Liver (tissue), 3 donors: ENCODE measurements around the gene ZNF862.

Experiments used
- EGR1 ChIP-seq, 2 donors: IDR thresholded peaks; 2 replicates each; pipeline ENCODE4 v1.6.1; 2016 to 2018; ENCODE audit warnings: antibody characterized with exemption in 2 of 2, low read depth in 2 of 2
- FOXA1 ChIP-seq: IDR thresholded peaks from 2 replicates; pipeline ENCODE4 v1.6.1; 2016; ENCODE audit warnings: antibody characterized with exemption
- HNF4A ChIP-seq, 2 donors: conservative IDR thresholded peaks; 2 replicates each; pipeline ENCODE4 v1.6.1; 2016; ENCODE audit warnings: antibody characterized with exemption in 2 of 2, mild to moderate bottlenecking in 2 of 2
- JUND ChIP-seq, 2 donors: IDR thresholded peaks; 2 replicates each; pipeline ENCODE4 v1.6.1; 2016; ENCODE audit warnings: antibody characterized with exemption in 2 of 2
- RAD21 ChIP-seq, 2 donors: IDR thresholded peaks; 2 replicates each; pipeline ENCODE4 v1.6.1; 2016; ENCODE audit warnings: antibody characterized with exemption in 2 of 2, mild to moderate bottlenecking in 2 of 2
- RXRA ChIP-seq, 2 donors: IDR thresholded peaks; 2 replicates each; pipeline ENCODE4 v1.6.1; 2017 to 2018; ENCODE audit warnings: antibody characterized with exemption in 2 of 2, mild to moderate bottlenecking in 1 of 2
- SP1 ChIP-seq: IDR thresholded peaks from 2 replicates; pipeline ENCODE4 v1.6.1; 2018; ENCODE audit warnings: antibody characterized with exemption, mild to moderate bottlenecking
- TAF1 ChIP-seq: conservative IDR thresholded peaks from 2 replicates; pipeline ENCODE4 v1.6.1; 2016; ENCODE audit warnings: antibody characterized with exemption, mild to moderate bottlenecking
- YY1 ChIP-seq: IDR thresholded peaks from 2 replicates; pipeline ENCODE4 v1.6.1; 2016; ENCODE audit warnings: antibody characterized with exemption, mild to moderate bottlenecking
- TF ChIP-seq, protein P1 (sequence below): fragments of 150-350 bp; IDR thresholded peaks from 2 replicates; pipeline ENCODE4 v1.5.1; 2017; ENCODE audit warnings: improper control_type of control experiment, low read depth, low read length; ENCODE audit not compliant: missing input control
- TF ChIP-seq, protein P2 (sequence below): IDR thresholded peaks from 2 replicates; pipeline ENCODE4 v1.6.1; 2016; ENCODE audit warnings: antibody characterized with exemption, mild to moderate bottlenecking
- TF ChIP-seq, protein P3 (sequence below): IDR thresholded peaks from 2 replicates; pipeline ENCODE4 v1.6.1; 2016; ENCODE audit warnings: antibody characterized with exemption
- TF ChIP-seq, protein P4 (sequence below): IDR thresholded peaks from 2 replicates; pipeline ENCODE4 v1.6.1; 2016; ENCODE audit warnings: antibody characterized with exemption
- donor health status: healthy.
- donor health status: healthy.

DNA sequence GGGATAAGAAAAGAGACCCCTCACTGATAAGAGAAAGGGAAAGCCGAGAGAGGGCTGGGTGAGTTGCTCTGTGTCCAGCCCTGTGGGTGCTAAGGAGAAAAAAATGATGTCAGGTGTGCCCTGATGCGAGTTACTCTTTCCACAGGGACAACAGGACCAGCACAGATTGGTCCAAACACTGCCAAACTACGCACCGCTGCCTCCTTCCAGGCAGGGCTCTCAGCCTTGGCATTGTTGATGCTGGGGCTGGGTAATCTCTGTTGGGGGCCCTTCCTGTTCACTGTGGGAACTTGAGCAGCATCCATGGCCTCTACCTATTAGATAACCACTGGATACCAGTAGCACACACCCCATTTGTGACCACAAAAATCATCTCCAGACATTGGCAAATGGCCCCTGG lies 25.3 kb downstream of the ZNF862 start:
- no peak for TF ChIP-seq JUND (IDR thresholded peaks at IDR 0.05)
- TF ChIP-seq, protein P1, sequence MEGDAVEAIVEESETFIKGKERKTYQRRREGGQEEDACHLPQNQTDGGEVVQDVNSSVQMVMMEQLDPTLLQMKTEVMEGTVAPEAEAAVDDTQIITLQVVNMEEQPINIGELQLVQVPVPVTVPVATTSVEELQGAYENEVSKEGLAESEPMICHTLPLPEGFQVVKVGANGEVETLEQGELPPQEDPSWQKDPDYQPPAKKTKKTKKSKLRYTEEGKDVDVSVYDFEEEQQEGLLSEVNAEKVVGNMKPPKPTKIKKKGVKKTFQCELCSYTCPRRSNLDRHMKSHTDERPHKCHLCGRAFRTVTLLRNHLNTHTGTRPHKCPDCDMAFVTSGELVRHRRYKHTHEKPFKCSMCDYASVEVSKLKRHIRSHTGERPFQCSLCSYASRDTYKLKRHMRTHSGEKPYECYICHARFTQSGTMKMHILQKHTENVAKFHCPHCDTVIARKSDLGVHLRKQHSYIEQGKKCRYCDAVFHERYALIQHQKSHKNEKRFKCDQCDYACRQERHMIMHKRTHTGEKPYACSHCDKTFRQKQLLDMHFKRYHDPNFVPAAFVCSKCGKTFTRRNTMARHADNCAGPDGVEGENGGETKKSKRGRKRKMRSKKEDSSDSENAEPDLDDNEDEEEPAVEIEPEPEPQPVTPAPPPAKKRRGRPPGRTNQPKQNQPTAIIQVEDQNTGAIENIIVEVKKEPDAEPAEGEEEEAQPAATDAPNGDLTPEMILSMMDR, result no peak
- TF ChIP-seq RAD21 (IDR thresholded peaks at IDR 0.05), result no peak
- TF ChIP-seq YY1, result no peak
- TF ChIP-seq, protein P2, sequence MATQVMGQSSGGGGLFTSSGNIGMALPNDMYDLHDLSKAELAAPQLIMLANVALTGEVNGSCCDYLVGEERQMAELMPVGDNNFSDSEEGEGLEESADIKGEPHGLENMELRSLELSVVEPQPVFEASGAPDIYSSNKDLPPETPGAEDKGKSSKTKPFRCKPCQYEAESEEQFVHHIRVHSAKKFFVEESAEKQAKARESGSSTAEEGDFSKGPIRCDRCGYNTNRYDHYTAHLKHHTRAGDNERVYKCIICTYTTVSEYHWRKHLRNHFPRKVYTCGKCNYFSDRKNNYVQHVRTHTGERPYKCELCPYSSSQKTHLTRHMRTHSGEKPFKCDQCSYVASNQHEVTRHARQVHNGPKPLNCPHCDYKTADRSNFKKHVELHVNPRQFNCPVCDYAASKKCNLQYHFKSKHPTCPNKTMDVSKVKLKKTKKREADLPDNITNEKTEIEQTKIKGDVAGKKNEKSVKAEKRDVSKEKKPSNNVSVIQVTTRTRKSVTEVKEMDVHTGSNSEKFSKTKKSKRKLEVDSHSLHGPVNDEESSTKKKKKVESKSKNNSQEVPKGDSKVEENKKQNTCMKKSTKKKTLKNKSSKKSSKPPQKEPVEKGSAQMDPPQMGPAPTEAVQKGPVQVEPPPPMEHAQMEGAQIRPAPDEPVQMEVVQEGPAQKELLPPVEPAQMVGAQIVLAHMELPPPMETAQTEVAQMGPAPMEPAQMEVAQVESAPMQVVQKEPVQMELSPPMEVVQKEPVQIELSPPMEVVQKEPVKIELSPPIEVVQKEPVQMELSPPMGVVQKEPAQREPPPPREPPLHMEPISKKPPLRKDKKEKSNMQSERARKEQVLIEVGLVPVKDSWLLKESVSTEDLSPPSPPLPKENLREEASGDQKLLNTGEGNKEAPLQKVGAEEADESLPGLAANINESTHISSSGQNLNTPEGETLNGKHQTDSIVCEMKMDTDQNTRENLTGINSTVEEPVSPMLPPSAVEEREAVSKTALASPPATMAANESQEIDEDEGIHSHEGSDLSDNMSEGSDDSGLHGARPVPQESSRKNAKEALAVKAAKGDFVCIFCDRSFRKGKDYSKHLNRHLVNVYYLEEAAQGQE, result no peak
- TF ChIP-seq, protein P3, sequence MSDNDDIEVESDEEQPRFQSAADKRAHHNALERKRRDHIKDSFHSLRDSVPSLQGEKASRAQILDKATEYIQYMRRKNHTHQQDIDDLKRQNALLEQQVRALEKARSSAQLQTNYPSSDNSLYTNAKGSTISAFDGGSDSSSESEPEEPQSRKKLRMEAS, result no peak
- no peak for TF ChIP-seq EGR1 (IDR thresholded peaks at IDR 0.05; ENCODE audit: low read depth in 2 of 2)
- no peak for TF ChIP-seq SP1
- TF ChIP-seq TAF1, result no peak
- no peak for TF ChIP-seq HNF4A (conservative IDR thresholded peaks at IDR 0.05)
- TF ChIP-seq, protein P4, sequence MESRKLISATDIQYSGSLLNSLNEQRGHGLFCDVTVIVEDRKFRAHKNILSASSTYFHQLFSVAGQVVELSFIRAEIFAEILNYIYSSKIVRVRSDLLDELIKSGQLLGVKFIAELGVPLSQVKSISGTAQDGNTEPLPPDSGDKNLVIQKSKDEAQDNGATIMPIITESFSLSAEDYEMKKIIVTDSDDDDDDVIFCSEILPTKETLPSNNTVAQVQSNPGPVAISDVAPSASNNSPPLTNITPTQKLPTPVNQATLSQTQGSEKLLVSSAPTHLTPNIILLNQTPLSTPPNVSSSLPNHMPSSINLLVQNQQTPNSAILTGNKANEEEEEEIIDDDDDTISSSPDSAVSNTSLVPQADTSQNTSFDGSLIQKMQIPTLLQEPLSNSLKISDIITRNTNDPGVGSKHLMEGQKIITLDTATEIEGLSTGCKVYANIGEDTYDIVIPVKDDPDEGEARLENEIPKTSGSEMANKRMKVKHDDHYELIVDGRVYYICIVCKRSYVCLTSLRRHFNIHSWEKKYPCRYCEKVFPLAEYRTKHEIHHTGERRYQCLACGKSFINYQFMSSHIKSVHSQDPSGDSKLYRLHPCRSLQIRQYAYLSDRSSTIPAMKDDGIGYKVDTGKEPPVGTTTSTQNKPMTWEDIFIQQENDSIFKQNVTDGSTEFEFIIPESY, result no peak
- no peak for TF ChIP-seq RXRA (IDR thresholded peaks at IDR 0.05)
- TF ChIP-seq FOXA1, result no peak
